Keratinocyte (primary cell): ENCODE measurements around the gene PTPRU.

ENCODE experiments used
- EZH2 ChIP-seq: IDR thresholded peaks from one replicate; pipeline ENCODE4 v1.6.1; 2012; ENCODE audit warnings: inconsistent platforms, mild to moderate bottlenecking, low read length, moderate library complexity
- TF ChIP-seq, protein P1 (sequence below), 3 experiments: IDR thresholded peaks in 1 of 3; conservative IDR thresholded peaks in 1 of 3; optimal IDR thresholded peaks in 1 of 3; 2 replicates in 2 of 3; 3 replicates in 1 of 3; pipeline versions ENCODE3 to v1.5.1; 2011; ENCODE audit warnings: low read length in 3 of 3, mild to moderate bottlenecking in 3 of 3, moderate library complexity in 2 of 3, control low read depth in 1 of 3, inconsistent platforms in 1 of 3; ENCODE audit not compliant: insufficient read depth in 2 of 3; ENCODE audit errors: extremely low read depth in 1 of 3

DNA sequence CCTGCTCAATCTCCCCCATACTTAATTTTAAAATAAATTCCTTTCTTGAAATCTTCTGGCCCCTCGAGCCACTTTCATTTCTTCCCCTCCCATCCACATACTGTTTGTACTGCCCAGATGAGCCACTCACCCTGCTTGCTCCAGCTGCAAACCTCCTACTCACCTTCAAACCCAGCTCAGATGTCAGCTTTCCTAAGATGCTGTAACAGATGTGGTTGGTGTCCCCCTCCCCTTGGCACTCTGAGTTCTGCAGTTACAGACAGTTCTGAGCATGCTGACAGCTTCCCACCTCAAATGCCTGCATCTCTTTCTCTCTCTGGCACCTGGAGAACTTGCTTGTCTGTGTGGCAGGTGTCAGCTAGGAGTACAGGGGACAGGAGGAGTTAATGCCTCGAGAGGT lies 106.7 kb downstream of the PTPRU start:
- TF ChIP-seq EZH2, result no peak
- TF ChIP-seq, protein P1, sequence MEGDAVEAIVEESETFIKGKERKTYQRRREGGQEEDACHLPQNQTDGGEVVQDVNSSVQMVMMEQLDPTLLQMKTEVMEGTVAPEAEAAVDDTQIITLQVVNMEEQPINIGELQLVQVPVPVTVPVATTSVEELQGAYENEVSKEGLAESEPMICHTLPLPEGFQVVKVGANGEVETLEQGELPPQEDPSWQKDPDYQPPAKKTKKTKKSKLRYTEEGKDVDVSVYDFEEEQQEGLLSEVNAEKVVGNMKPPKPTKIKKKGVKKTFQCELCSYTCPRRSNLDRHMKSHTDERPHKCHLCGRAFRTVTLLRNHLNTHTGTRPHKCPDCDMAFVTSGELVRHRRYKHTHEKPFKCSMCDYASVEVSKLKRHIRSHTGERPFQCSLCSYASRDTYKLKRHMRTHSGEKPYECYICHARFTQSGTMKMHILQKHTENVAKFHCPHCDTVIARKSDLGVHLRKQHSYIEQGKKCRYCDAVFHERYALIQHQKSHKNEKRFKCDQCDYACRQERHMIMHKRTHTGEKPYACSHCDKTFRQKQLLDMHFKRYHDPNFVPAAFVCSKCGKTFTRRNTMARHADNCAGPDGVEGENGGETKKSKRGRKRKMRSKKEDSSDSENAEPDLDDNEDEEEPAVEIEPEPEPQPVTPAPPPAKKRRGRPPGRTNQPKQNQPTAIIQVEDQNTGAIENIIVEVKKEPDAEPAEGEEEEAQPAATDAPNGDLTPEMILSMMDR (optimal IDR thresholded peaks at IDR 0.05 in 1 of 3, IDR thresholded peaks at IDR 0.05 in 1 of 3, conservative IDR thresholded peaks at IDR 0.05 in 1 of 3; ENCODE audit: extremely low read depth in 1 of 3, insufficient read depth in 2 of 3, low read length in 3 of 3), result no peak
